HG02943 (cell line): Measurements from ENCODE around the gene ILF3.
A peak's percentile ranks its signal among the peaks of the same experiment; 100 is the strongest.

Source experiments
- ATAC-seq: cut with Tn5 transposase; IDR thresholded peaks from one replicate; pipeline ENCODE4 v1.9.1; 2021; ENCODE audit warnings: mild to moderate bottlenecking, low read depth, moderate library complexity; ENCODE audit not compliant: unreplicated experiment

The ILF3 gene

GRCh38 chr19:10653732-10654609, at the start of gene ILF3:
Gene ILF3 (plus strand): TSS chr19:10654346. CDS start chr19:10670606, 16,260 bp downstream.
- ATAC-seq, result peak; percentile 71

GRCh38 chr19:10604460-10604980, 49.6 kb upstream of the ILF3 start:
- no peak for ATAC-seq

GRCh38 chr19:10611907-10612306, 42.2 kb upstream of the ILF3 start:
- ATAC-seq, result no peak

- ATAC-seq, result no peak
Observed at GRCh38 chr19:10612499-10613119, 41.5 kb upstream of the ILF3 start.

- ATAC-seq, result no peak
Observed at GRCh38 chr19:10615429-10616023, 38.6 kb upstream of the ILF3 start.

- ATAC-seq, result no peak
Observed at GRCh38 chr19:10617409-10618121, 36.6 kb upstream of the ILF3 start.

GRCh38 chr19:10618846-10619245, 35.3 kb upstream of the ILF3 start:
- ATAC-seq, result no peak

GRCh38 chr19:10620786-10621185, 33.4 kb upstream of the ILF3 start:
- ATAC-seq, result no peak

- no peak for ATAC-seq
Observed at GRCh38 chr19:10621966-10622365, 32.2 kb upstream of the ILF3 start.

- no peak for ATAC-seq
Observed at GRCh38 chr19:10624585-10624984, 29.6 kb upstream of the ILF3 start.

GRCh38 chr19:10625003-10625761, 29.0 kb upstream of the ILF3 start, which contains the start of gene SLC44A2:
Gene SLC44A2 (plus strand): TSS chr19:10625553. CDS start chr19:10625634, 81 bp downstream.
- no peak for ATAC-seq

GRCh38 chr19:10625762-10626138, 28.4 kb upstream of the ILF3 start:
- ATAC-seq, result no peak

GRCh38 chr19:10631874-10632273, 22.3 kb upstream of the ILF3 start:
- no peak for ATAC-seq

- no peak for ATAC-seq
Observed at GRCh38 chr19:10634430-10634829, 19.7 kb upstream of the ILF3 start.

GRCh38 chr19:10634963-10635362, 19.2 kb upstream of the ILF3 start:
- no peak for ATAC-seq

GRCh38 chr19:10636304-10636972, 17.7 kb upstream of the ILF3 start:
- no peak for ATAC-seq

GRCh38 chr19:10637894-10638293, 16.3 kb upstream of the ILF3 start:
- no peak for ATAC-seq

GRCh38 chr19:10639836-10640235, 14.3 kb upstream of the ILF3 start:
- ATAC-seq, result no peak

GRCh38 chr19:10640361-10640760, 13.8 kb upstream of the ILF3 start:
- ATAC-seq, result no peak
